GM12891 (cell line): ENCODE measurements around the gene ESYT1.

Experiments
- POLR2A ChIP-seq: IDR thresholded peaks from 2 replicates; pipeline ENCODE4 v1.6.1; 2011; ENCODE audit warnings: low read depth, low read length, control low read depth
- SPI1 ChIP-seq: IDR thresholded peaks from 2 replicates; pipeline ENCODE4 v1.6.1; 2011; ENCODE audit warnings: low read depth, low read length, control low read depth
- TAF1 ChIP-seq: IDR thresholded peaks from 2 replicates; pipeline ENCODE4 v1.6.1; 2011; ENCODE audit warnings: low read depth, low read length, control low read depth

DNA sequence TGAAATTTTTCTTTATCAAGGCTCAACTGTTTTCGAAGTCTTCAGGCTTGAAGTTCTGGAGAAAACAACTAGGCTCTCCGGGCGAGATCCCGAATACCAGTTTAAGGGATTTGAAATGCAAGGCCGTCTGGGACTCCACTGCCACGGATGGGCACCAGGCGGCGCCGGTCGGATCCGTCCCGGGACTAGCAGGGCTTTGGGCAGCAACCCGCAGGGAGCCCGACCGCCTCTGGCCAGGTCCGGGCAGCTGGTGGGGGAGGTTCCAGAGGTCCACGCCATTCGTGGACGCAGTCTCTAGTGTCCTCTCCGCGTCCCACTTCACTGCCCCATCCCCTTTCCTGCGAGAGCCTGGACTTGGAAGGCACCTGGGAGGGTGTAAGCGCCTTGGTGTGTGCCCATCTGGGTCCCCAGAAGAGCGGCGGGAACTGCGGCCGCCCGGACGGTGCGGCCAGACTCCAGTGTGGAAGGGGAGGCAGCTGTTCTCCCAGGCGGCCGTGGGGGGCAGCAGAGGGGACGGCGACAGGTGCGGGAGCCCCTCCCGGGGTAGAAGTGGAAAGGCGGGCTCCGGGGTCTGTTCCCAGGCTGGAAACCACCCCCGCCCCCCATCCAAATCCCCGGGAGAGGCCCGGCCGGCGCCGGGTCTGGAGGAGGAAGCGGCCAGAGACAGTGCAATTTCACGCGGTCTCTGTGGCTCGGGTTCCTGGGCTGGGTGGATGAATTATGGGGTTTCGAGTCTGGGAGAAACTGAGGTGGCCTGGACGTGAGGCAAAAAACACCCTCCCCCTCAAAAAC lies 48.9 kb upstream of the ESYT1 start:
- TF ChIP-seq SPI1 (no peak), POLR2A (no peak), TAF1 (no peak)
